Right renal cortex interstitium (tissue), 3 donors: ENCODE measurements around the gene EXOC3. TPM values are rescaled to one million over a fixed set of nuclear protein-coding genes. Genes with fewer than 3 reads are reported as not detected.
"Not testable (repeated sequence)": the region's sequence is repeated elsewhere in the genome, so short reads cannot be mapped to it uniquely, and the experiment has no call there.

Experiments
- DNase-seq, 3 donors: peaks; one replicate each; pipeline ENCODE4 v3.0.0-alpha.2; 2013; ENCODE audit warnings: low read depth in 3 of 3, low spot score in 2 of 3
- polyA plus RNA-seq, 3 donors: library from polyadenylated mRNA; unstranded; fragments of 120-200 nt; gene quantifications; one replicate each; pipeline ENCODE4 v1.2.1, GENCODE V29; 2013; ENCODE audit not compliant: insufficient read length in 3 of 3

Gene EXOC3
- polyA plus RNA-seq, 3 donors, result 48.7 to 55.6 (median 52.6) TPM

GRCh38 chr5:483011-483410, 40.0 kb downstream of the EXOC3 start:
- DNase-seq, result no peak

GRCh38 chr5:483434-484140, 40.6 kb downstream of the EXOC3 start:
- DNase-seq, result no peak

- no peak for DNase-seq
Measured at GRCh38 chr5:484556-484955, 41.6 kb downstream of the EXOC3 start.

GRCh38 chr5:485113-485945, 42.4 kb downstream of the EXOC3 start:
- no peak for DNase-seq

- no peak for DNase-seq
Measured at GRCh38 chr5:485946-486491, 43.0 kb downstream of the EXOC3 start.

GRCh38 chr5:486597-486996, 43.6 kb downstream of the EXOC3 start:
- not testable (repeated sequence) for DNase-seq

GRCh38 chr5:488241-488640, 45.3 kb downstream of the EXOC3 start:
- DNase-seq, result no peak

- no peak for DNase-seq
Measured at GRCh38 chr5:488744-489688, 46.0 kb downstream of the EXOC3 start.

GRCh38 chr5:489689-490080, 46.7 kb downstream of the EXOC3 start:
- DNase-seq, result no peak

GRCh38 chr5:490116-491106, 47.4 kb downstream of the EXOC3 start:
- no peak for DNase-seq

GRCh38 chr5:491119-491855, 48.3 kb downstream of the EXOC3 start:
- DNase-seq, result no peak

- DNase-seq, result no peak
Measured at GRCh38 chr5:491856-492155, 48.8 kb downstream of the EXOC3 start.

- no peak for DNase-seq
Measured at GRCh38 chr5:492314-492893, 49.4 kb downstream of the EXOC3 start.

GRCh38 chr5:493119-493701, 50.2 kb downstream of the EXOC3 start:
- DNase-seq, result no peak

GRCh38 chr5:493758-494157, 50.8 kb downstream of the EXOC3 start:
- no peak for DNase-seq

- DNase-seq, result no peak
Measured at GRCh38 chr5:494667-495255, 51.8 kb downstream of the EXOC3 start.

- DNase-seq, result no peak
Measured at GRCh38 chr5:496028-496427, 53.1 kb downstream of the EXOC3 start.
